Body of pancreas (tissue), 4 donors: ENCODE results near the gene LEF1. TPM values are rescaled to one million over a fixed set of nuclear protein-coding genes. Genes with fewer than 3 reads are reported as not detected.

ENCODE experiments used
- ATAC-seq: fragments of 150-250 bp; one replicate; pipeline ENCODE4 v1.9.1; 2016
- DNase-seq, 4 donors: peaks; one replicate each; pipeline ENCODE4 v3.0.0-alpha.2; 2019
- H3K27ac ChIP-seq, 4 donors: fragments of 200-600 bp; sonication (generic); 1 replicate in 3 of 4; 2 replicates in 1 of 4; pipeline versions ENCODE4 v1.5.1 to v1.6.1; 2016 to 2019; ENCODE audit warnings: mild to moderate bottlenecking in 1 of 4, mixed read lengths in 1 of 4, moderate library complexity in 1 of 4
- H3K27me3 ChIP-seq, 2 donors: fragments of 200-600 bp; sonication (generic); one replicate each; pipeline ENCODE4 v1.6.0; 2016; ENCODE audit warnings: mild to moderate bottlenecking in 1 of 2
- H3K36me3 ChIP-seq, 2 donors: fragments of 200-600 bp; sonication (generic); replicated peaks in 1 of 2; 2 replicates each; pipeline ENCODE4 v1.5.1; 2016; ENCODE audit warnings: low read depth in 2 of 2; ENCODE audit not compliant: insufficient read depth in 1 of 2
- H3K4me1 ChIP-seq: fragments of 200-600 bp; sonication (generic); one replicate; pipeline ENCODE4 v1.6.0; 2016
- H3K4me3 ChIP-seq, 2 donors: fragments of 200-600 bp; sonication (generic); 1 replicate in 1 of 2; 2 replicates in 1 of 2; pipeline ENCODE4 v1.5.1; 2016 to 2019
- H3K9me3 ChIP-seq, 3 donors: fragments of 200-600 bp; sonication (generic); 1 replicate in 2 of 3; 2 replicates in 1 of 3; pipeline ENCODE4 v1.5.1; 2016
- CTCF ChIP-seq, 7 experiments: fragments of 450-650 bp in 4 of 7; fragments of 200-600 bp in 3 of 7; sonication (generic) in 3 of 7; IDR thresholded peaks; one replicate each; pipeline ENCODE4 v1.5.1; 2016 to 2019; ENCODE audit warnings: antibody characterized with exemption in 7 of 7
- POLR2A ChIP-seq, 3 donors: fragments of 450-650 bp; IDR thresholded peaks; one replicate each; pipeline ENCODE4 v1.6.1; 2016; ENCODE audit warnings: antibody characterized with exemption in 3 of 3, mild to moderate bottlenecking in 2 of 3
- WGBS, 2 donors: methylation state at CpG; one replicate each; pipeline ENCODE4 v1.1.5; 2017; 5-methylcytosine and 5-hydroxymethylcytosine counted together
- intact Hi-C: fragments of 100-400 bp; cut with DNase I; formaldehyde crosslinking; loops from one replicate; pipeline ENCODE4 v1.15.1; 2023
- total RNA-seq, 2 donors: library from RNA; depleted of rRNA; stranded (reverse); fragments of >200 nt; gene quantifications; one replicate each; pipeline ENCODE4 v1.1.0, GENCODE V29; 2016

Gene LEF1
- total RNA-seq, 2 donors from 2014 or later: 1.6 to 5.6 TPM

GRCh38 chr4:108118505-108118904 lies 50.2 kb downstream of the LEF1 start:
- no peak overlapping the region for H3K27ac ChIP-seq
- no peaks in the 10 kb centered on the region for H3K9me3 ChIP-seq
- TF ChIP-seq CTCF (IDR thresholded peaks at IDR 0.05) (peak in 1 of 7 experiments; percentile 3), POLR2A (IDR thresholded peaks at IDR 0.05) (no peak)
- no peaks in the 10 kb centered on the region for H3K27me3 ChIP-seq
- H3K4me1 ChIP-seq: peaks cover 4% of the 10 kb centered on the region
- ATAC-seq: no peak
- H3K36me3 ChIP-seq: no peaks in the 10 kb centered on the region
- DNase-seq: peak in 1 of 4 donors; percentile 18
- H3K4me3 ChIP-seq: no peak overlapping the region
- intact Hi-C loops: no loop called here
- 34 to 47% methylated on average over 3 of the region's 3 CpGs for WGBS, 2 donors

- Histone ChIP-seq H3K9me3 (no peaks in the 10 kb centered on the region), H3K4me1 (peaks cover 4% of the 10 kb centered on the region), H3K27me3 (no peaks in the 10 kb centered on the region), H3K4me3 (no peak overlapping the region), H3K27ac (no peak overlapping the region), H3K36me3 (no peaks in the 10 kb centered on the region)
- intact Hi-C loops: no loop called here
- TF ChIP-seq CTCF (IDR thresholded peaks at IDR 0.05) (no peak), POLR2A (IDR thresholded peaks at IDR 0.05) (no peak)
- ATAC-seq: peak; percentile 53
- WGBS, 2 donors: 44 to 53% methylated on average over 7 of the region's 7 CpGs
- peak in 3 of 4 donors; percentile 4 to 16 (median 6) for DNase-seq
These were observed 51.1 kb downstream of the LEF1 start for GRCh38 chr4:108117418-108118182.

- intact Hi-C loops: no loop called here
- Histone ChIP-seq H3K27me3 (no peaks in the 10 kb centered on the region), H3K4me1 (peaks cover 4% of the 10 kb centered on the region), H3K4me3 (no peak overlapping the region), H3K9me3 (no peaks in the 10 kb centered on the region), H3K36me3 (no peaks in the 10 kb centered on the region), H3K27ac (no peak overlapping the region)
- WGBS, 2 donors: 76 to 83% methylated on average over 3 of the region's 3 CpGs
- DNase-seq (no peak), ATAC-seq (no peak)
- TF ChIP-seq POLR2A (IDR thresholded peaks at IDR 0.05) (no peak), CTCF (IDR thresholded peaks at IDR 0.05) (no peak)
These were observed 52.1 kb downstream of the LEF1 start for GRCh38 chr4:108116423-108117168.

GRCh38 chr4:108115168-108115526 lies 53.6 kb downstream of the LEF1 start:
- peaks cover 8% of the 10 kb centered on the region for H3K4me1 ChIP-seq
- no peak overlapping the region for H3K27ac ChIP-seq
- H3K9me3 ChIP-seq: no peaks in the 10 kb centered on the region
- no peak for ATAC-seq
- H3K27me3 ChIP-seq: no peaks in the 10 kb centered on the region
- no peak overlapping the region for H3K4me3 ChIP-seq
- intact Hi-C loops: no loop called here
- TF ChIP-seq POLR2A (IDR thresholded peaks at IDR 0.05) (no peak), CTCF (IDR thresholded peaks at IDR 0.05) (no peak)
- H3K36me3 ChIP-seq: no peaks in the 10 kb centered on the region
- DNase-seq: no peak
- 92 to 96% methylated on average over 2 of the region's 2 CpGs for WGBS, 2 donors
